GM18873 (cell line): Measurements from ENCODE around the gene MGAT4A.
"Not testable (repeated sequence)": the region's sequence is repeated elsewhere in the genome, so short reads cannot be mapped to it uniquely, and the experiment has no call there.

Source experiments
- ATAC-seq: cut with Tn5 transposase; IDR thresholded peaks from one replicate; pipeline ENCODE4 v1.9.1; 2021; ENCODE audit warnings: mild to moderate bottlenecking, moderate library complexity, moderate number of reproducible peaks; ENCODE audit not compliant: unreplicated experiment, low FRiP score

The MGAT4A gene

GRCh38 chr2:98759827-98760625 lies 29.1 kb upstream of the MGAT4A start:
- no peak for ATAC-seq

GRCh38 chr2:98759338-98759737 lies 28.4 kb upstream of the MGAT4A start:
- ATAC-seq = no peak

- peak; percentile 80 for ATAC-seq
These were observed 27.0 kb upstream of the MGAT4A start for GRCh38 chr2:98757904-98758421.

GRCh38 chr2:98753801-98754200 lies 22.9 kb upstream of the MGAT4A start:
- ATAC-seq = no peak

- ATAC-seq = not testable (repeated sequence)
These were observed 21.8 kb upstream of the MGAT4A start for GRCh38 chr2:98752711-98753110.

- no peak for ATAC-seq
These were observed 20.8 kb upstream of the MGAT4A start for GRCh38 chr2:98751748-98752147.

- ATAC-seq = no peak
These were observed 19.8 kb upstream of the MGAT4A start for GRCh38 chr2:98750593-98751282.

- no peak for ATAC-seq
These were observed 18.1 kb upstream of the MGAT4A start for GRCh38 chr2:98749066-98749450.

- ATAC-seq = no peak
These were observed 17.5 kb upstream of the MGAT4A start for GRCh38 chr2:98748292-98749065.

GRCh38 chr2:98747888-98748287 lies 17.0 kb upstream of the MGAT4A start:
- ATAC-seq = no peak

- ATAC-seq = no peak
These were observed 15.5 kb upstream of the MGAT4A start for GRCh38 chr2:98746426-98746825.

- ATAC-seq = no peak
These were observed 13.7 kb upstream of the MGAT4A start for GRCh38 chr2:98744595-98744994.

- ATAC-seq = no peak
These were observed 12.9 kb upstream of the MGAT4A start for GRCh38 chr2:98743835-98744234.

- ATAC-seq = no peak
These were observed 8.1 kb upstream of the MGAT4A start for GRCh38 chr2:98739020-98739419.

GRCh38 chr2:98738304-98738703 lies 7.4 kb upstream of the MGAT4A start:
- ATAC-seq = no peak

GRCh38 chr2:98737848-98738247 lies 6.9 kb upstream of the MGAT4A start:
- ATAC-seq = no peak

GRCh38 chr2:98736464-98736889 lies 5.5 kb upstream of the MGAT4A start:
- no peak for ATAC-seq

- no peak for ATAC-seq
These were observed 3.9 kb upstream of the MGAT4A start for GRCh38 chr2:98734823-98735260.

GRCh38 chr2:98734162-98734561 lies 3.2 kb upstream of the MGAT4A start:
- no peak for ATAC-seq

- ATAC-seq = no peak
These were observed 1.6 kb upstream of the MGAT4A start for GRCh38 chr2:98732430-98733051.
